ENCODE data around the gene CEP250.
"Not testable (repeated sequence)": the region's sequence is repeated elsewhere in the genome, so short reads cannot be mapped to it uniquely, and the experiment has no call there.

The CEP250 gene

GRCh38 chr20:35496481-35496880 is 41.1 kb downstream of the CEP250 start:
- DNase-seq = no peak

- no peak for DNase-seq
These were observed 41.9 kb downstream of the CEP250 start for GRCh38 chr20:35497320-35497719.

- no peak for DNase-seq
These were observed 42.4 kb downstream of the CEP250 start for GRCh38 chr20:35497780-35498189.

GRCh38 chr20:35499271-35499670 is 43.9 kb downstream of the CEP250 start:
- DNase-seq = no peak

GRCh38 chr20:35502352-35502751 is 47.0 kb downstream of the CEP250 start:
- DNase-seq = peak in 1 of 2 donors; percentile 49

GRCh38 chr20:35503281-35503680 is 47.9 kb downstream of the CEP250 start:
- DNase-seq = no peak

- no peak for DNase-seq
These were observed 48.6 kb downstream of the CEP250 start for GRCh38 chr20:35503841-35504561.

- no peak for DNase-seq
These were observed 49.4 kb downstream of the CEP250 start for GRCh38 chr20:35504751-35505150.

- no peak for DNase-seq
These were observed 50.8 kb downstream of the CEP250 start for GRCh38 chr20:35506179-35506578.

GRCh38 chr20:35506872-35507638 is 51.7 kb downstream of the CEP250 start:
- DNase-seq = no peak

- no peak for DNase-seq
These were observed 53.3 kb downstream of the CEP250 start for GRCh38 chr20:35508493-35509218.

GRCh38 chr20:35510951-35511735 is 55.7 kb downstream of the CEP250 start:
- no peak for DNase-seq

GRCh38 chr20:35511814-35512420 is 56.5 kb downstream of the CEP250 start:
- DNase-seq = peak in 1 of 2 donors; percentile 17

GRCh38 chr20:35514371-35514932 is 59.1 kb downstream of the CEP250 start:
- no peak for DNase-seq

GRCh38 chr20:35515341-35515740 is 59.9 kb downstream of the CEP250 start:
- no peak for DNase-seq

GRCh38 chr20:35515949-35516645 is 60.7 kb downstream of the CEP250 start:
- DNase-seq = no peak

GRCh38 chr20:35517125-35517524 is 61.7 kb downstream of the CEP250 start:
- DNase-seq = no peak

- DNase-seq = not testable (repeated sequence)
These were observed 62.4 kb downstream of the CEP250 start for GRCh38 chr20:35517767-35518166.

- no peak for DNase-seq
These were observed 63.6 kb downstream of the CEP250 start for GRCh38 chr20:35518955-35519354.

- DNase-seq = peak in 1 of 2 donors; percentile 29
These were observed 68.0 kb downstream of the CEP250 start for GRCh38 chr20:35523298-35523888.

- no peak for DNase-seq
These were observed 70.2 kb downstream of the CEP250 start for GRCh38 chr20:35525639-35526038.

Measured in CD4-positive, alpha-beta T cell treated with Interferon alpha-2 for 1 hour (primary cell).